H9 (cell line): ENCODE results near the gene USB1. TPM values are rescaled to one million over a fixed set of nuclear protein-coding genes. Genes with fewer than 3 reads are reported as not detected.

Experiments
- DNase-seq: peaks from one replicate; pipeline ENCODE4 v3.0.0-alpha.2; 2017
- H2AFZ ChIP-seq: one replicate; pipeline ENCODE4 v1.6.1; 2013; ENCODE audit warnings: mild to moderate bottlenecking, low read length, control low read depth, moderate library complexity
- H2AK5ac ChIP-seq: 2 replicates; pipeline ENCODE4 v1.6.1; 2013; ENCODE audit warnings: low read length, control low read depth, mixed read lengths; ENCODE audit not compliant: insufficient read length
- H2BK120ac ChIP-seq: one replicate; pipeline ENCODE4 v1.6.1; 2013; ENCODE audit warnings: low read depth, mild to moderate bottlenecking, low read length, control low read depth, inconsistent platforms; ENCODE audit not compliant: poor library complexity, severe bottlenecking
- H2BK12ac ChIP-seq: 2 replicates; pipeline ENCODE4 v1.6.1; 2013; ENCODE audit warnings: low read length, control low read depth, mixed read lengths, low read depth; ENCODE audit not compliant: insufficient read length
- H2BK15ac ChIP-seq: 2 replicates; pipeline ENCODE4 v1.6.1; 2013; ENCODE audit warnings: low read depth, low read length, control low read depth
- H2BK20ac ChIP-seq: one replicate; pipeline ENCODE4 v1.6.1; 2013; ENCODE audit warnings: low read depth, mild to moderate bottlenecking, low read length, control low read depth, inconsistent platforms; ENCODE audit not compliant: poor library complexity, severe bottlenecking
- H2BK5ac ChIP-seq: 2 replicates; pipeline ENCODE4 v1.6.1; 2013; ENCODE audit warnings: low read length, control low read depth, mixed read lengths; ENCODE audit not compliant: insufficient read length
- H3K14ac ChIP-seq: 2 replicates; pipeline ENCODE4 v1.6.1; 2013; ENCODE audit warnings: low read length, control low read depth; ENCODE audit not compliant: insufficient read depth
- H3K18ac ChIP-seq: 2 replicates; pipeline ENCODE4 v1.6.1; 2013; ENCODE audit warnings: low read depth, mild to moderate bottlenecking, mixed read lengths, low read length, control low read depth; ENCODE audit not compliant: insufficient read length
- H3K23ac ChIP-seq: 2 replicates; pipeline ENCODE4 v1.6.1; 2013; ENCODE audit warnings: low read length, control low read depth, mixed read lengths, low read depth; ENCODE audit not compliant: insufficient read length
- H3K23me2 ChIP-seq: 2 replicates; pipeline ENCODE4 v1.6.1; 2013; ENCODE audit warnings: low read depth, mild to moderate bottlenecking, mixed read lengths, low read length, control low read depth; ENCODE audit not compliant: insufficient read length, poor library complexity, severe bottlenecking
- H3K27ac ChIP-seq: 2 replicates; pipeline ENCODE4 v1.5.1; 2013; ENCODE audit warnings: low read length, control low read depth, mixed read lengths, low read depth; ENCODE audit not compliant: insufficient read length
- H3K27me3 ChIP-seq: 2 replicates; pipeline ENCODE4 v1.6.1; 2013; ENCODE audit warnings: low read length, control low read depth, inconsistent platforms; ENCODE audit not compliant: insufficient read depth
- H3K4ac ChIP-seq: 2 replicates; pipeline ENCODE4 v1.6.1; 2013; ENCODE audit warnings: low read depth, mild to moderate bottlenecking, control low read depth, inconsistent platforms, low read length, moderate library complexity
- H3K4me1 ChIP-seq: 2 replicates; pipeline ENCODE4 v1.6.1; 2013; ENCODE audit warnings: low read length, control low read depth, inconsistent platforms; ENCODE audit not compliant: insufficient read depth
- H3K4me2 ChIP-seq: 2 replicates; pipeline ENCODE4 v1.6.1; 2013; ENCODE audit warnings: low read length, control low read depth, mixed read lengths; ENCODE audit not compliant: insufficient read length, insufficient read depth
- H3K56ac ChIP-seq: 2 replicates; pipeline ENCODE4 v1.6.1; 2013; ENCODE audit warnings: low read depth, mild to moderate bottlenecking, mixed read lengths, low read length, control low read depth; ENCODE audit not compliant: insufficient read length
- H3K79me1 ChIP-seq: 2 replicates; pipeline ENCODE4 v1.6.1; 2013; ENCODE audit warnings: low read depth, mild to moderate bottlenecking, moderate library complexity, low read length, control low read depth, inconsistent platforms; ENCODE audit not compliant: insufficient read depth, poor library complexity, severe bottlenecking
- H3K79me2 ChIP-seq: 2 replicates; pipeline ENCODE4 v1.6.1; 2013; ENCODE audit warnings: low read length, control low read depth, inconsistent platforms; ENCODE audit not compliant: insufficient read depth
- H3K9ac ChIP-seq: 2 replicates; pipeline ENCODE4 v1.6.1; 2013; ENCODE audit warnings: low read length, control low read depth, mixed read lengths; ENCODE audit not compliant: insufficient read length; ENCODE audit errors: extremely low read depth
- H3K9me3 ChIP-seq: one replicate; pipeline ENCODE4 v1.6.1; 2013; ENCODE audit warnings: low read depth, low read length, inconsistent platforms; ENCODE audit not compliant: control insufficient read depth
- H3T11ph ChIP-seq: one replicate; pipeline ENCODE4 v1.6.1; 2013; ENCODE audit warnings: mild to moderate bottlenecking, low read length, control low read depth, inconsistent platforms
- H4K20me1 ChIP-seq: one replicate; pipeline ENCODE4 v1.6.1; 2013; ENCODE audit not compliant: control insufficient read depth, insufficient read length, insufficient read depth
- H4K5ac ChIP-seq: 2 replicates; pipeline ENCODE4 v1.6.1; 2013; ENCODE audit warnings: low read depth, mild to moderate bottlenecking, mixed read lengths, low read length, control low read depth; ENCODE audit not compliant: insufficient read length
- H4K8ac ChIP-seq: replicated peaks from 2 replicates; pipeline ENCODE4 v1.6.1; 2013; ENCODE audit warnings: low read length, control low read depth, mixed read lengths, low read depth; ENCODE audit not compliant: insufficient read length
- H4K91ac ChIP-seq: 2 replicates; pipeline ENCODE4 v1.6.1; 2013; ENCODE audit warnings: low read depth, mild to moderate bottlenecking, moderate library complexity, mixed read lengths, low read length, control low read depth; ENCODE audit not compliant: insufficient read length
- H3K27ac Mint-ChIP-seq, 3 experiments: 2 replicates in 2 of 3; 3 replicates in 1 of 3; pipeline ENCODE4 v1.8.0; 2020 to 2021; ENCODE audit warnings: mixed read lengths in 3 of 3, mild to moderate bottlenecking in 1 of 3, moderate library complexity in 1 of 3
- H3K27me3 Mint-ChIP-seq: 2 replicates; pipeline ENCODE4 v1.8.0; 2021; ENCODE audit warnings: low read depth, mild to moderate bottlenecking, moderate library complexity, mixed read lengths
- H3K36me3 Mint-ChIP-seq, 3 experiments: 2 replicates in 2 of 3; 3 replicates in 1 of 3; pipeline ENCODE4 v1.8.0; 2020 to 2021; ENCODE audit warnings: low read depth in 3 of 3, mixed read lengths in 3 of 3; ENCODE audit not compliant: insufficient read depth in 1 of 3
- H3K4me1 Mint-ChIP-seq, 2 experiments: 2 replicates each; pipeline ENCODE4 v1.8.0; 2020; ENCODE audit warnings: mixed read lengths in 2 of 2
- H3K4me3 Mint-ChIP-seq, 2 experiments: 2 replicates in 1 of 2; 3 replicates in 1 of 2; pipeline ENCODE4 v1.8.0; 2020 to 2021; ENCODE audit warnings: mild to moderate bottlenecking in 2 of 2, mixed read lengths in 2 of 2, moderate library complexity in 1 of 2
- H3K9me3 Mint-ChIP-seq, 2 experiments: 2 replicates in 1 of 2; 3 replicates in 1 of 2; pipeline ENCODE4 v1.8.0; 2020; ENCODE audit warnings: mild to moderate bottlenecking in 2 of 2, mixed read lengths in 2 of 2, moderate library complexity in 1 of 2
- CTCF ChIP-seq: fragments of 200-600 bp; sonication (generic); conservative IDR thresholded peaks from 3 replicates; pipeline ENCODE4 v1.8.0; 2021; ENCODE audit warnings: antibody characterized with exemption, mild to moderate bottlenecking
- WGBS: extraction: QIAGEN DNeasy Blood & Tissue Kit; methylation state at CpG from one replicate; pipeline ENCODE4 v1.1.7; 2013; ENCODE audit warnings: missing lambda C conversion rate, low lambda C conversion rate, mixed read lengths; ENCODE audit not compliant: insufficient read length; ENCODE audit errors: extremely low coverage; 5-methylcytosine and 5-hydroxymethylcytosine counted together
- total RNA-seq: library from RNA; stranded (reverse); gene quantifications from 2 replicates; pipeline ENCODE4 v1.2.1, GENCODE V29; 2021

Gene USB1
- total RNA-seq, 1 experiment from 2014 or later = 65.0 TPM

- Histone ChIP-seq H3T11ph (no peak overlapping the region), H3K4me1 (no peaks in the 10 kb centered on the region; the same call in 1 of the 2 replicates), H3K9me3 (no peaks in the 10 kb centered on the region), H3K4me2 (no peak overlapping the region), H4K20me1 (no peaks in the 10 kb centered on the region), H3K27ac (no peak overlapping the region), H3K79me2 (no peaks in the 10 kb centered on the region), H2AFZ (no peak overlapping the region), H2BK120ac (no peak overlapping the region), H3K79me1 (no peaks in the 10 kb centered on the region), H3K23ac (no peak overlapping the region), H2BK12ac (no peak overlapping the region), H2BK15ac (no peak overlapping the region), H2AK5ac (no peak overlapping the region), H3K14ac (no peak overlapping the region), H2BK20ac (no peak overlapping the region), H3K9ac (no peak overlapping the region), H3K27me3 (no peaks in the 10 kb centered on the region), H2BK5ac (no peak overlapping the region), H3K4ac (no peak overlapping the region), H4K8ac (no peak overlapping the region), H4K91ac (no peak overlapping the region), H3K56ac (no peak overlapping the region), H4K5ac (no peak overlapping the region), H3K18ac (no peak overlapping the region), H3K23me2 (no peaks in the 10 kb centered on the region)
- Mint-ChIP-seq H3K4me1 (peaks cover 8 to 25% of the 10 kb centered on the region in 2 experiments), H3K36me3 (peaks cover 9 to 40% (median 24%) of the 10 kb centered on the region in 3 experiments; a peak in 6 of 7 replicates), H3K27me3 (no peaks in the 10 kb centered on the region), H3K27ac (no peak overlapping the region), H3K9me3 (no peaks in the 10 kb centered on the region), H3K4me3 (no peak overlapping the region)
- WGBS = no CpG with 5 or more reads among the region's 31 CpGs
- DNase-seq = peak; percentile 20
- no peak for TF ChIP-seq CTCF
Measured at GRCh38 chr16:58045096-58045495, 43.9 kb downstream of the USB1 start.
